Germinal center (tissue), 1 donor: Measurements from ENCODE around the gene GLB1L.
A peak's percentile ranks its signal among the peaks of the same experiment; 100 is the strongest.

Experiments
- DNase-seq: peaks from one replicate; pipeline ENCODE4 v3.0.0; 2012; ENCODE audit warnings: mixed read lengths, low spot score

GLB1L gene

GRCh38 chr2:219221957-219222518 is 23.2 kb downstream of the GLB1L start:
- DNase-seq = no peak

- DNase-seq = no peak
These were observed 24.4 kb downstream of the GLB1L start for GRCh38 chr2:219220652-219221402.

- DNase-seq = no peak
These were observed 25.3 kb downstream of the GLB1L start for GRCh38 chr2:219219784-219220532.

- DNase-seq = peak; percentile 95
These were observed 26.2 kb downstream of the GLB1L start, which contains the start of gene ABCB6 for GRCh38 chr2:219218732-219219701. Gene ABCB6, minus strand, starts transcription at chr2:219218958. Its CDS starts 285 bp downstream, at chr2:219218673.

- no peak for DNase-seq
These were observed 27.0 kb downstream of the GLB1L start for GRCh38 chr2:219218217-219218731.

GRCh38 chr2:219216535-219216915 is 28.7 kb downstream of the GLB1L start:
- no peak for DNase-seq

GRCh38 chr2:219215871-219216534 is 29.2 kb downstream of the GLB1L start:
- no peak for DNase-seq

- DNase-seq = no peak
These were observed 30.5 kb downstream of the GLB1L start for GRCh38 chr2:219214786-219215185.

- no peak for DNase-seq
These were observed 31.1 kb downstream of the GLB1L start for GRCh38 chr2:219214141-219214540.

- no peak for DNase-seq
These were observed 31.7 kb downstream of the GLB1L start for GRCh38 chr2:219213486-219214071.

GRCh38 chr2:219213026-219213415 is 32.2 kb downstream of the GLB1L start:
- no peak for DNase-seq

- no peak for DNase-seq
These were observed 34.3 kb downstream of the GLB1L start for GRCh38 chr2:219210886-219211362.

GRCh38 chr2:219210196-219210885 is 34.9 kb downstream of the GLB1L start:
- DNase-seq = no peak

GRCh38 chr2:219209236-219210195 is 35.7 kb downstream of the GLB1L start:
- no peak for DNase-seq

- no peak for DNase-seq
These were observed 37.1 kb downstream of the GLB1L start for GRCh38 chr2:219207884-219208740.

GRCh38 chr2:219207134-219207883 is 37.9 kb downstream of the GLB1L start:
- no peak for DNase-seq
